Panc1 (cell line): ENCODE measurements around the gene SYNPO. TPM values are rescaled to one million over a fixed set of nuclear protein-coding genes. Genes with fewer than 3 reads are reported as not detected.
A peak's percentile ranks its signal among the peaks of the same experiment; 100 is the strongest.

Experiments used
- ATAC-seq: fragments of 200-7000 bp; cut with Tn5 transposase; 2 replicates; pipeline ENCODE4 v1.9.1; 2020; ENCODE audit warnings: mild to moderate bottlenecking, moderate library complexity
- BruUV-seq: library from RNA; stranded (reverse); fragments of 400-500 nt; replicated peaks from 2 replicates; lab custom pipeline; 2021; lab: Mats Ljungman, UMichigan
- CTCF ChIA-PET: fragments of 300-600 bp; sonication (Branson Sonifier 250); formaldehyde crosslinking; loops from one replicate; lab custom pipeline; 2022; ENCODE audit warnings: antibody characterized with exemption; lab: Charles Lee
- POLR2A ChIA-PET: fragments of 300-600 bp; sonication (Branson Sonifier 250); formaldehyde crosslinking; loops from one replicate; lab custom pipeline; 2022; ENCODE audit warnings: antibody characterized with exemption; lab: Charles Lee
- DNase-seq: peaks from one replicate; pipeline ENCODE4 v3.0.0-alpha.2; 2010; ENCODE audit warnings: low read depth, low spot score
- H3K27ac ChIP-seq: 2 replicates; pipeline ENCODE4 v1.5.1; 2011; ENCODE audit warnings: mild to moderate bottlenecking, low read length, inconsistent platforms
- H3K27me3 ChIP-seq: fragments of 200-500 bp; sonication (Bioruptor generic); 2 replicates; pipeline ENCODE4 v1.6.0; 2014; ENCODE audit warnings: low read length, inconsistent platforms; ENCODE audit not compliant: control insufficient read depth, insufficient read depth
- H3K36me3 ChIP-seq: fragments of 200-500 bp; sonication (Bioruptor generic); 2 replicates; pipeline ENCODE4 v1.5.1; 2014; ENCODE audit warnings: inconsistent platforms, mild to moderate bottlenecking, low read length, moderate library complexity; ENCODE audit not compliant: control insufficient read depth, insufficient read depth
- H3K4me1 ChIP-seq: 2 replicates; pipeline ENCODE4 v1.5.1; 2011; ENCODE audit warnings: inconsistent platforms, mild to moderate bottlenecking, low read length, moderate library complexity; ENCODE audit not compliant: control insufficient read depth, insufficient read depth
- H3K4me3 ChIP-seq, 2 experiments: 2 replicates each; pipeline ENCODE4 v1.5.1; 2011 to 2012; ENCODE audit warnings: low read depth in 2 of 2, low read length in 2 of 2, mild to moderate bottlenecking in 2 of 2, inconsistent platforms in 1 of 2, moderate library complexity in 1 of 2
- H3K9me3 ChIP-seq: fragments of 200-500 bp; sonication (Bioruptor generic); 2 replicates; pipeline ENCODE4 v1.5.1; 2014; ENCODE audit warnings: low read depth, mild to moderate bottlenecking, inconsistent platforms, low read length, moderate library complexity; ENCODE audit not compliant: control insufficient read depth, insufficient read depth
- POLR2AphosphoS5 ChIP-seq: IDR thresholded peaks from 2 replicates; pipeline ENCODE4 v1.6.1; 2012; ENCODE audit warnings: mild to moderate bottlenecking, low read depth, low read length, moderate library complexity
- REST ChIP-seq, 2 experiments: IDR thresholded peaks; 2 replicates each; pipeline ENCODE4 v1.6.1; 2011 to 2012; ENCODE audit warnings: low read depth in 2 of 2, control low read depth in 1 of 2, low read length in 1 of 2, mild to moderate bottlenecking in 1 of 2, moderate library complexity in 1 of 2; ENCODE audit not compliant: insufficient read depth in 1 of 2
- SIN3A ChIP-seq: IDR thresholded peaks from 2 replicates; pipeline ENCODE4 v1.6.1; 2012; ENCODE audit warnings: low read depth, mild to moderate bottlenecking, low read length, moderate library complexity, borderline replicate concordance; ENCODE audit not compliant: insufficient read depth
- TCF7L2 ChIP-seq: IDR thresholded peaks from 2 replicates; pipeline ENCODE4 v1.6.1; 2011; ENCODE audit warnings: mild to moderate bottlenecking, low read depth, low read length, inconsistent platforms
- in situ Hi-C: cut with HindIII; loops from 2 replicates; pipeline ENCODE4 v1.10.0; 2016; ENCODE audit warnings: low sequenced_read_pairs, low pct_unique_long_range_greater_than_20kb
- intact Hi-C: fragments of 100-400 bp; cut with micrococcal nuclease; formaldehyde crosslinking; loops from one replicate; pipeline ENCODE4 v1.10.0; 2022; ENCODE audit not compliant: unreplicated experiment
- total RNA-seq: library from RNA; stranded (reverse); gene quantifications from one replicate; pipeline ENCODE4 v1.2.1, GENCODE V29; 2021; ENCODE audit not compliant: unreplicated experiment
- TF ChIP-seq, protein P1 (sequence below): fragments of 450-650 bp; IDR thresholded peaks from 2 replicates; pipeline ENCODE4 v1.5.1; 2017; ENCODE audit warnings: mild to moderate bottlenecking

The SYNPO gene
- total RNA-seq, 1 experiment from 2014 or later = 82.8 TPM

DNA sequence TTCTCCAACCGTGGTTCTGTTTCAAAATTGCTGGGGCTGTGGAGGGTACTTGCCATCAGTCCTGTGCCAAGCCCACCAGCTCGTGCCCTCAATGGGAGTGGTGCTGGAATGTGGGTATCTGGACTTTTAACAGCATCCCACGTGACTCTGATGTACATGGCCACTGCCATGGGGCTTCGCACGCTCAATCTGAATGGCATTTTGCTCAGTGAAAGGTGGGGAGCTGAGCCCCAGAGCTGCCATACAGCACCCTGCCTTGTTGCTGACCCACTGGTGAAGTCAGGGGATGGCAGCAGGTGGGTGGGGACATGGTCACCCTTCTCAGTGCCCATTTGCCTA, 16.6 kb upstream of the SYNPO start:
- POLR2A ChIA-PET = interaction anchor here (1.0 kb wide), 1 partner anchor 157 kb away, joined by 3 read pairs; no protein-coding TSS in a partner anchor
- Histone ChIP-seq H3K4me3 (peak overlapping the region in 1 of 2 experiments; percentile 34; a peak in 2 of 4 replicates), H3K27ac (peak overlapping the region; percentile 81), H3K27me3 (no peaks in the 10 kb centered on the region), H3K36me3 (no peaks in the 10 kb centered on the region; the same call in 1 of the 2 replicates), H3K9me3 (no peaks in the 10 kb centered on the region), H3K4me1 (peaks cover 50% of the 10 kb centered on the region)
- no peak for ATAC-seq
- intact Hi-C loops (no loop called here), in situ Hi-C loops (no loop called here)
- CTCF ChIA-PET = no interaction called here
- DNase-seq = no peak
- TF ChIP-seq TCF7L2 (no peak), SIN3A (no peak), REST (IDR thresholded peaks at IDR 0.05; ENCODE audit: insufficient read depth in 1 of 2, low read depth in 2 of 2, low read length in 1 of 2) (no peak), POLR2AphosphoS5 (no peak)
- TF ChIP-seq, protein P1, sequence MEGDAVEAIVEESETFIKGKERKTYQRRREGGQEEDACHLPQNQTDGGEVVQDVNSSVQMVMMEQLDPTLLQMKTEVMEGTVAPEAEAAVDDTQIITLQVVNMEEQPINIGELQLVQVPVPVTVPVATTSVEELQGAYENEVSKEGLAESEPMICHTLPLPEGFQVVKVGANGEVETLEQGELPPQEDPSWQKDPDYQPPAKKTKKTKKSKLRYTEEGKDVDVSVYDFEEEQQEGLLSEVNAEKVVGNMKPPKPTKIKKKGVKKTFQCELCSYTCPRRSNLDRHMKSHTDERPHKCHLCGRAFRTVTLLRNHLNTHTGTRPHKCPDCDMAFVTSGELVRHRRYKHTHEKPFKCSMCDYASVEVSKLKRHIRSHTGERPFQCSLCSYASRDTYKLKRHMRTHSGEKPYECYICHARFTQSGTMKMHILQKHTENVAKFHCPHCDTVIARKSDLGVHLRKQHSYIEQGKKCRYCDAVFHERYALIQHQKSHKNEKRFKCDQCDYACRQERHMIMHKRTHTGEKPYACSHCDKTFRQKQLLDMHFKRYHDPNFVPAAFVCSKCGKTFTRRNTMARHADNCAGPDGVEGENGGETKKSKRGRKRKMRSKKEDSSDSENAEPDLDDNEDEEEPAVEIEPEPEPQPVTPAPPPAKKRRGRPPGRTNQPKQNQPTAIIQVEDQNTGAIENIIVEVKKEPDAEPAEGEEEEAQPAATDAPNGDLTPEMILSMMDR = no peak
- BruUV-seq = no TSS peak

DNA sequence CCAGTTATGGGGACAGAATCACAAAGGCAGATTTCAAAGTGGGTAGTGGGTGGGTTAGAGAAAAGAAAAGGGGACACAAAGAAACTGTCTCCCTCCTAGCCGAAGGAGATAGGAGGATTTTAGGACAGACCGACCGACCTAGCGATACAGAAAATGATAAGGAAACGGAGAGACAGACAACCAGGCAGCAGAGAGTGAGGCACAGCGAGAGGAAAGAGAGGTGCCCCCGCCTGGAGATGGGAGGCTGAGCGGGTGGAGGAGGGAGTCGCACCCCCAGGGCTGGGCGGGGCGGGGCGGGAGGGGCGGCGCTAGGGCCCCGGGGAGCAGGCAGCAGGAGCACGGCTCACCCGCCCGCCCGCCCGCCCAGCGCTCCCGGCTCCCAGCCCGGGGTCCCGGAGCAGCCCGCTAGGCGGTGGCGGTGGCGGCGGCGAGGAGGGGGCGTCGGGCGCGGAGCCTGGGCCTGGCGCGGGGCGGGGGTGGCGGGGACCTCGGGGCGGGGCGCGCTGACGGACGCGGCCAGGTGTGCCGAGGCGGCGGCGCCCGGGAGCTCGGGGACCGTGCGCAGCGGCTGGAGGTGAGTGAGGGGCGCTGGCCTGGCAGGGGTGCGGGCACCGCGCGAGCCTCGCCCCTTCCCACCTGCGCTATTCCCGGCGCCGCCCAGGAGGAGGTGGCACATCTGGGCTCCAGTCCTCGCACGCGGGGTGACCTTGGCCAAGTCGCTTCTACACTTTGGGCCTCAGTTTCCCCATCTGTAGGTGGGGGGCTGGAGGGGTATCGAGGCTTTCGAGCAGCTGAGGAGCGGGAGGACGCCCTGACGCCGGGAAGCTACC, 15.9 kb upstream of the SYNPO start:
- in situ Hi-C loops (no loop called here), intact Hi-C loops (no loop called here)
- H3K4me3 ChIP-seq = peak overlapping the region; percentile 64 to 66
- peak overlapping the region; percentile 82 for H3K27ac ChIP-seq
- no peaks in the 10 kb centered on the region for H3K9me3 ChIP-seq
- ChIA-PET POLR2A (no interaction called here), CTCF (no interaction called here)
- peaks cover 57% of the 10 kb centered on the region for H3K4me1 ChIP-seq
- no peaks in the 10 kb centered on the region for H3K27me3 ChIP-seq
- DNase-seq (no peak), ATAC-seq (peak; percentile 66)
- no TSS peak for BruUV-seq
- TF ChIP-seq POLR2AphosphoS5 = no peak
- no peak for TF ChIP-seq REST (IDR thresholded peaks at IDR 0.05; ENCODE audit: insufficient read depth in 1 of 2, low read depth in 2 of 2, low read length in 1 of 2)
- no peak for TF ChIP-seq SIN3A
- TF ChIP-seq, protein P1 = no peak
- no peak for TF ChIP-seq TCF7L2
- H3K36me3 ChIP-seq = no peaks in the 10 kb centered on the region; the same call in 1 of the 2 replicates
